Activated CD4-positive, alpha-beta T cell treated with anti-CD3 and anti-CD28 coated beads, Interleukin-2, amount 50 U/mL, for 48 hours (primary cell): ENCODE results near the gene ENPP6.

Source experiments
- DNase-seq, 2 experiments: peaks; one replicate each; pipeline ENCODE4 v3.0.0-alpha.2; 2020

ENPP6 gene

DNA sequence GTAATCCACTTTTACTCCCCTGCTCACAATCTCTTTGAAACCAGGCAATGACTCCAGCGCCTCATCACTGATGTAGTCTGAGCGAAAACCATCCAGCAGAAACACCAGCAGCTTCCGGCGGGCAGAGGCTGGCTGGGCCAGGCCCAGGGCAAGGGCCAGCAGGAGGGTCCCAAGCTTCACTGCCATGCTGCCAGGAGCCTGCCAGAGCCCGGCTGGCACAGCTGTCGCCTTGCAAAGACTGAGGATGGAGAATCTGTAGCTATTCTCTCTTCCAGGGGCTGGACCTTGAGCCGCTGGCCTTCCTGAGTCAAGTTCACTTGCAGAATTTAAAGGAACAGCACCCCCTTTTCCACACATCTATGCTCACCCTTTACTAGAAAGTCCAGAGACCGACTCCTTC is at the start of gene ENPP6:
TSS of gene ENPP6 (minus strand) at position 240 of the 400 bp plus-strand sequence. CDS start at position 186, 54 bp downstream.
- no peak for DNase-seq

DNA sequence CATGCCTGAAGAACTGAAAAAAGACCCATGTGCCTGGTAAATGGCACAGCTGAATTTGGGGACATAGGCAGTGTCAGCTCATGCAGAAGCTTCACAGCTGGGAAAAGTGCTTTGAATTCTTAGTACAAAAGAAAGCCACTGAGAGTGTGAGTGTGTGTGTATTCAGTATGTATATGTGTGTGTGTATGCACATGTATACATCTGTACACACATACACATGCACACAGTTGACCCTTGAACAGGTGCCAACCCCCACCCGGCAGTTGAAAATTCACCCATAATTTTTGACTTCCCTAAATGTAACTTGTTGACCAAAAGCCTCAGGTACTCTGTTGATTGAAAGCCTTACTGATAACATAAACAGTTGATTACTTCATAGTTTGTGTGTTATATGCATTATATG is 49.5 kb upstream of the ENPP6 start:
- no peak for DNase-seq

DNA sequence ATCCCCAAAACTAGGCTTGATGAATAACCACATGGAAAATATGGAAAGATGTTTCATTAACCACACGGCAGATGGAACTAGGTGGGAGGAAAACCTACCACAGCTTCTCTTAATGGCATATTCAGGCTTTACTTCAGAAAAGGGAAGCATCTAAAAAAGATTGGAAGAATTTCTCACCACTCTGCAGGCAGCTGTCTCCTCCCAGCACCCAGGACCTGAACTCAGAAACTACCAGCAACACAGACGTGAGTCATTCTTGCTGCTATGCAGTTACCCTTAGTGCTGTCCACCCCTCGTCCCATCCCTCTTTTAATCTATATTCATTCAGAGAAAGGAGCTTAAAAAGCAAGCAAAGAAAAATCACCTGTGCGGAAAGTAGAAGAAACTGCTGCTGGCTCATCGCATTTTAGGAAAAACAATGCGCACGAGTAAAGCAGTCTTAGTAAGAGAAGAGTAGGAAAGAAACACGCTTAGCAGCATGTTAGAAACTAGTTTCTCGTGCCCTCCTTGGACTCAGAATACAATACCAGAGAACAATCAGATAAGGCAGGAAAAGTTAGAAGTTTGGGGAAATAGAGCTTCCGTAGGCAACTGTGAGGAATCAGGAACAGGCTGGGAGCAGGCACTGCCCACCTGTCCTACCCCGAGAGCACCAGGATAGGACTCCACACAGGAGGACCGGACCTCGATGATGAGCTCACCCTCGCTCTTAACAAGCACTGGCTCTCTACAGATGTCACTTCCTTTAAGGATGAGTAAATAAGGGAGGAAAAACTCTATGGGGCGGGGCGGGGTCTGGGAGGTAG is 48.1 kb upstream of the ENPP6 start:
- DNase-seq: peak; percentile 36 to 56

GRCh38 chr4:184263910-184264732 is 46.4 kb upstream of the ENPP6 start:
- peak; percentile 98 to 99 for DNase-seq

- DNase-seq: no peak
Measured at GRCh38 chr4:184263461-184263860, 45.8 kb upstream of the ENPP6 start.

DNA sequence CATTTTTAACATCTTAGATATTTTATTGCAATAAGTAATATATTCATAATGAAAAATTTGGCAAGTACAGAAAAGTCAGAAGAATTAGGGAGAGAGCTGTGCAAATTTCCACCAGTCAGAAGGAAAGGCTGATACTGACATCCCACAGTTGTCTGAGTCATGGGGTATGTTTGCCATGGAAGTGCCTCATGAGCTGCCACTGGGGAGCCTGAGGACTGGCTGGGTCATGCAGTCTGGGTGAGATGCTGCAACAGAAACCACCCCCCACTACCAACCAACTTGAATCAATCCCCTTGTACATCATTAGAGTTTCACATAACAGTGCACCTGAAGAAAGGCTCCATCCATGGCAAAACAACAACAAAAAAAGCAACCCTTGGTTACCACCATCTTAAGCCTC is 45.2 kb upstream of the ENPP6 start:
- DNase-seq: peak in 1 of 2 experiments; percentile 52

DNA sequence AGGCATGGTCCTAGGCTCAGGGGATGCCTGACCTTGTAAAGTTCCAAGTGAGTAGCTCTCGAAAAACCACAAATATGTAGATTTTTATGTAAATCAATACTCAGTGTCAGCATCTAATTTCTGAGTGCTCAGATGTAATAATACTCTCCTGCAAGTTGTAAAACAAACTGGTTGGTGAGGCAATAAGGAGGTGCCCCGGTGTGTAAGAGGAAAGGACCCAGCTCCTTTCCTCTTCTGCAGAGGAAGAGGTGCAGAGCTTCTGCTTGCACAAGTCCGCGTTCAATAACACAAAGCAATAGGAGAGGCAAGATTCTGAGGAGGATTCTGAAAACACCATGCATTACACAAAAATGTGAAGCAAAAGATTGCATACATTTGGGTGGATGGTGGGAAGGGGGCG is 43.6 kb upstream of the ENPP6 start:
- no peak for DNase-seq

DNA sequence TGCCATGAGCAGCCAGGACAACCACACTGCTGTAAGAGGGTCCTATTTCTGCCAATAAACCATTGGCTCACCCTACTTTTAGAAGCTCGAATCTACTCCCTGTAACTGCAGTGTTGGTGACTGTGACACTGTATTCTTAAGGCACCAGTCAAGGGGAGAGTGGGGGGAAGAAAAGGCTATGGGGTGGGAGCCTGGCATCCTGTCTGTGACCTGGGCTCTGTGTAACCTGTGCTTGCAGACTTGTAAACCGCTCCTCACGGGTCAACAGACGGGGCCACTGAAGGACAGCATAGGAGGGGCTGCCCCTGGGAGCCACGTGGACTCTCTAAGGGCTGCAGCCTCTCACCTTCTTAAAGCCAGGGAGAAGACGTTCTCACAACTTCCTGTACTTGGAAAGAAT is 42.2 kb upstream of the ENPP6 start:
- DNase-seq: no peak

DNA sequence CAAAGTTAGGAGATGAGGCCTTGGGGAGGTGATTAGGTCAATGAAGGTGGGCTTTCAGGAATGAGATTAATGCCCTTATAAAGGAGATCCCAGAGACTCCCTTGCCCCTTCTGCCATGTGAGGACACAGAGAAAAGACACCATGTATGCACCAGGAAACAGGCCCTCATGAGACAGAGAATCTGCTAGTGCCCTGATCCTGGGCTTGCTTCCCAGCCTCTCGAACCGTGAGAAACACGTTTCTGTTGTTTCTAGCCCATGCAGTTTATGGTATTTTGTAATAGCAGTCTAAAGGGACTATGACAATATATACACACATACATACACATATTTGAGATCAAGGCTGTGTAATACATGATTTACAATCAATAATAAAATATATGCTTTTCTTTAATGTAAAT is 41.4 kb upstream of the ENPP6 start:
- no peak for DNase-seq

DNA sequence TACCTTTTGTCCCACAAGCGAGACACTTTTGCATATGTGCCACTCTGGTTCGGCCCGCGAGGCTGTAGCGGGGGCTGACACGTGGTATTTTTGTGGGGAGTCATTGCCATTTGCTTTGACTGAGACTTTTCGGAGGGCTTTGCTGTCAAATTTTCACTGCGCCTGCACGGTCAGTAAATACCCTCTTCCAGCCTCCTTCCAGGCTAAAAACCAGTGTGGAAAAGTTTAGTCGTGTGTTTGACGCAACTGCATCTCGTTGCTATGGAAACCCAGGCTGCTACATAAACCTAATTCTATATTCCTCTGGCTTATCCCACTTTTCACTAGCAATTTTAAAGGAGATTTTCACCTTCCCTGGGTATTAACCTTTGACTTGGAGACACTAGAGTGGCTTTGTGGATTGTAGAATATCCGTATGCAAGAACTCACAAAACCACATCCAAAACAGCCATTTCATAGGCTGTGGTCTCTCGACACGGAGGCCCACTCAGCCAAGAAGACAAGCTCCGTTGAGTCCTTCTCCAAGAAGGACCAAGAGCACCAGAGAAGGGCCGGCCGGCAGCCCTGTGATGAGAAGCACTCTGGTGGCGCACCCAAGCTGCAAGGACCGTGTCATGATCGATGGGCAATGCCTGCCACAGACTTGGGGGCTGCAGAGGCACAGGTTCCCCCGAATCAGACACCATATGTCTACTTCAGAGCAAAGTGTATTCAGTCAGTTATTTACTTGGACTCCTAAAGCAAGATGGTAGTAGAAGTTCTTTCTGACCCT is 38.4 kb upstream of the ENPP6 start:
- DNase-seq: no peak

DNA sequence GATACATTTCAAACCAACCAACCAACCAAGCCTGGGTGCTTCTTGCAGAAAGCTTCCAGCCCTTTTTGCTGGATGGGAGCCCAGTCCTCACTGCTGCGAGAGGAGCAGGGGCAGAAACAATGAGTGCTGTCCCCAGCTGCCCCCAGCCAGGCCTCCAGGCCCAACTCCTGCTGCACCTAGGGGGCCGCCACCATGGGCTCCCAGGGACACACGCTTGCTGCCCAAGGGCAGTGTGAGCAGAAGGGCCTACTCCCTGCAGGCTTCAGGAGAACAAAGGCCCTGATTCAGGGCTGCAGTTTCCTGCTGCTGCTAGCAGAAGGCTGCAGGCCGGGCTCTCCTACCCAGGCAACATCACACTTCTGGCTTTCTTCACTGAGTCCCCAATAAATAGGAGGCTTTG is 37.7 kb upstream of the ENPP6 start:
- no peak for DNase-seq

DNA sequence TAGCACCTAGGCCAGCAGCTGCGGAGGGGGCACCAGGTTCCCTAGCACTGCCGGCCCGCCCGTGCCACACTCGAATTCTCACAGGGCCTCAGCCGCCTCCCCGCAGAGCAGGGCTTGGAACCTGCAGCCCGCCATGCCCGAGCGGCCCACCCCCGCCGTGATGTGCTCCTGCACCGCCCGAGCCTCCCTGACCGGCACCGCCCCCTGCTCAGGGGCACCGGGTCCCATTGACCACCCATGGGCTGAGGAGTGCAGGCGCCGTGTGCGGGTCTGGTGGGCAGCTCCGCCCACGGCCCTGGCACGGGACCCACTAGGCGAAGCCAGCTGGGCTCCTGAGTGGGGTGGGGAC is 35.4 kb upstream of the ENPP6 start:
- no peak for DNase-seq

DNA sequence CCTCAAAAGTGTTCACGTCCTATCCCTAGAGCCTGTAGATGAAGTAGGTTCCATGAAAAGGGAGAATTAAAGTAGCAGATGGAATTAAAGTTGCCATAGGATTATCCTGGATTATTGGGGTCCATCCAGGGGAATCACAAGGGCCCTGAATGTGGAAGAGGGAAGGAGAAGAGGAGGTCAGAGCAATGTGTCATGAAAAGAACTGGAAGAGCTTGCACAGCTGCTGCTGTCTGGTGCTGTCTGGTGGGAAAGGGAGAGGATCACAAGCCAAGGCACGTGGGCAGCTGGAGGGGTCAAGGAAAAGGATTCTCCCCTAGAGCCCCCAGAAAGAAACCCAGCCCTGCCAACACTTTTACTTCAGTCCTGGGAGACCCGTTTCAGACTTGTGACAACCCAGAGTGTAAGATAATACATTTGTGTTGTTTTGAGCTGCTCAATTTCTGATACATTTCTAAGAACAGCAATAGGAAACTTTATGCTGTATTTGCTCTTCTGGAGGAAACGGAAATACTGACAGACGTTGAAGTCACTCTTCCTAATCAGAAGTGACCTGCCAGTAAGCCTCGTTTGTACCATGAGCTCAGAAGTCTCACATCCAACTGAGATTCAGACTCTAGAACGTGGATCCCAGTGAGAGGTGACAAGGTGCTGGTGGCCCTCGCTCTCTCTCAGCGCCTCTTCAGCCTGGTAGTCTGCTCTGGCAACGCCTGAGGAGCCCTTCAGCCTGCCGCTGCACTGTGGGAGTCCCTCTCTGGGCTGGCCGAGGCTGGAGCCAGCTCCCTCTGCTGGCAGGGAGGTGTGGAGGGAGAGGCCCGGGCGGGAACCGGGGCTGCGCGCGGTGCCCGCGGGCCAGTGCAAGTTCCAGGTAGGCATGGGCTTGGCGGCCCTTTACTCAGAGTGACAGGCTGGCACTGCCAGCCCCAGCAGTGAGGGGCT is 34.7 kb upstream of the ENPP6 start:
- DNase-seq: no peak

DNA sequence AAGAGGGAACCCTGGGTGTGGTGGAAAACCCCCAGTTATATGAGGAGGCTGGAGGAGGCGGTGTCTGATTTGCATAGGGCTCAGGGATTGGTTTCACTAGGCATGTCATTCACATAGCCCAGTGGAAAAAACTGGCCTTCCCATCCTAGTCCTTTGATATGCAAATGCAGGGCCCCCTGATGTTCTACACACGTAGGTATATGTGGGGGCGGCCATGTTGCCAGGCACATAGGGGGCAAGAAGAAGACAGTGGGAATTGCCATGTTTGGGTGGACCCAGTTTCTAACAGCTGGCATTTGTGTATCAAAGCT is 34.0 kb upstream of the ENPP6 start:
- peak in 1 of 2 experiments; percentile 21 for DNase-seq

GRCh38 chr4:184250795-184251669 is 33.4 kb upstream of the ENPP6 start:
- no peak for DNase-seq

DNA sequence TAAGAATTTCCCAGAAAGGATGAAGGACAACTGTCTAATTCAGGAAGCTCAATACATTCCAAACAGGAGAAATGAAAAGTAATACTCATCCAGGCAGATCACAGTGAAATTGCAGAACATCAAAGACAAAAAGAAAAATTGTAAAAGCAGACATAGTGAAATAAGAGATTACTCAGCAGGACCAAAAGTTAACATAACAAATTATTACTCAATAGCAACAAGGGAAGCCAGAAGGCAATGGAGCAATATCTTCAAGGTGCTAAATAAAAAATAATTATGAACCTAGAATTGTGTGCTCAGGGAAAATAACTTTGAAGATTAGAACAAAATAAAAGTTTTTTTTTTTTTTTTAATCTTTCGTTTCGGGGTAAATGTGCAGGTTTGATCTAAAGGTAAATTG is 30.5 kb upstream of the ENPP6 start:
- DNase-seq: no peak

DNA sequence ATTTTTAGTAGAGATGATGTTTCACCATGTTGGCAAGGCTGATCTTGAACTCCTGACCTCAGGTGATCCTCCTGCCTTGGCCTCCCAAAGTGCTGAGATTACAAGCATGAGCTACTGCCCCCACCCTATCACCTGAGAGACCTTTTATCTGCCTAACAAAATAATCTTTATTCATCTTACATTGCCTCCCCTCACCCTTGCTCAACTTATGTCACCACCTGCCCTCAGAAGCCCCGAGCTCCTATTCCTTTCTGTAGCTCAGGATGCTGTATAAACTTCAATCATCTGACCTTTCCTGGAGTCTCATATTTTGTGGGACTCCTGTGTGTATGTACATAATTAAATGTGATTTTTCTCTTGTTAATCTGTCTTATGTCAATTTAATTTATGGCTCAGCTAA is 29.7 kb upstream of the ENPP6 start:
- no peak for DNase-seq

GRCh38 chr4:184246426-184246825 is 28.8 kb upstream of the ENPP6 start:
- DNase-seq: no peak

DNA sequence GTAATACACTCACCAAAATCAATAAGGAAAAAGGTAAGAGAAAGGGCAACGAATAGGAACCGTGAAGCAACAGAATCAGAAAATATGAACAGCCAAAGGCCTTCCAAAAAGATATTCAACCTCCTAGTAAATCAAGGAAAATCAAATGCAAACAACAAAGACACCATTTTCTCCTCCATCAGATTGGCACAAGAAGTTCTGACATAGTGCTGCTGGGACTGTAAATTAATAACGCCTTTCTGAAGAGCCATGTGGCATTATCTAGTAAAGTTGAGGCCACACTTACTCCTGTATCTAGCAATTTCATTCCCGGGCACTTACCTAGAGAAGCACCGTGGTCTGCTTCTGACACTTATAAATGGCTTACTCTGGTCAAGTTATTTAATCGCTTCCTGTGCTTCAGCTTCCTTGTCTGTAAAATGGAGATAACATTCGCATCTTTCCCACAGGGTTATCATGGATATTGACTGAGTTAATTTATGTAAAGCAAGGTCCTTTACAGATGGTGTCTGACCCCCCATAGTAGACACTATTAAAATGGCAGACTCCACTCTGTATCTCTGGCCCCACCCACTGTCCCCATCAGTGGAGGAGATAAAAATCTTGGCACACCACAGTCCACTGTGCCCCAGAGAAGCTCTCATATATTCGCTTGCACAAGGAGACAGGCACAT is 20.5 kb upstream of the ENPP6 start:
- DNase-seq: no peak

DNA sequence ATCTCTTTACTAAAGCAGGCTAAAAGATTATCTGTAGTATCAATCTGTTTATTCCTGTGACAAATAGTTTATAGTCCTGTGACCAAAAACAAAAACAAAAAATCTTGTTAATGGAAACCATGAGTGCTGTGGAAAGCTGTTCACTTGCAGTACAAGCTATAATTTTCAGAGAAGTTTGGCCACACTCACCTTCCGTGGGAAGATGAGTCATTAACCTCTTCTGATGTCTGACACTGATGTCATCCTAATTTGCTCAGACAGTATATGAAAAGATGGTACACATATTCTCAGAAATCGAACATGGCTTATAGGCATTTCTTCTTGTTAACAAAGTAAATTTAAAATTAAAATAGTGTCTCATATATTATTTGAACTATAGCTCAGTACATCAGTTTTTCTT is 19.9 kb upstream of the ENPP6 start:
- DNase-seq: peak in 1 of 2 experiments; percentile 42

DNA sequence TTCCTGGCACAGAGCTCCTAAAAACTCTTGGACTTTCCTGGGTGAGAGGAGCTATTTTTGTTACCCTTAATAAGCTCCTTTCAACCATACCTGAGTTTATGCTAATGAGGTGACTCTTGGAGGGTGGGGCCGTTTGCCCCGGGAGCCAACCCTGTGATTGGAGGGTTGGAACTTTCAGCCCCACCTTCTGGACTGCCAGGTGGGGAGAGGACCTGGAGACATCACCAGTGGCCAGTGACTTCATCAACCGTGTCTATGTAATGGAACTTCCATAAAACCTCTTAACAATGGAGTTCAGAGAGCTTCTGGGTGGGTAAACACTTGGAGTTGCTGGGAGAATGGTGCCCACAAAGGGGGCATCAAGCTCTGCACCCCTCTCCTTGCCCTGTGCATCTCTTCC is 17.9 kb upstream of the ENPP6 start:
- no peak for DNase-seq
